Endothelial cell of umbilical vein (primary cell): ENCODE results near the gene FZD7. TPM values are rescaled to one million over a fixed set of nuclear protein-coding genes. Genes with fewer than 3 reads are reported as not detected.

Experiments
- BruUV-seq: library from RNA; stranded (reverse); fragments of 400-500 nt; replicated peaks from 2 replicates; lab custom pipeline; 2021; lab: Mats Ljungman, UMichigan
- CTCF ChIA-PET: fragments of 300-600, 350-600 bp; sonication (Branson Sonifier 250); formaldehyde crosslinking; loops from one replicate; lab custom pipeline; 2021; ENCODE audit warnings: antibody characterized with exemption, inconsistent platforms; lab: Charles Lee
- POLR2A ChIA-PET: fragments of 300-600, 350-600 bp; sonication (Branson Sonifier 250); formaldehyde crosslinking; loops from one replicate; lab custom pipeline; 2021; ENCODE audit warnings: antibody characterized with exemption, inconsistent platforms; lab: Charles Lee
- DNase-seq: peaks from one replicate; pipeline ENCODE4 v3.0.0-alpha.2; 2011; ENCODE audit warnings: low read depth, low spot score
- FAIRE-seq: peaks from 2 replicates; lab custom pipeline; 2011; peaks lifted over from hg19 to GRCh38; lab: Jason Lieb, UNC
- H2AFZ ChIP-seq: 2 replicates; pipeline ENCODE4 v1.6.0; 2012; ENCODE audit warnings: low read depth, low read length, control low read depth, inconsistent platforms
- H3K27ac ChIP-seq: 2 replicates; pipeline ENCODE4 v1.5.1; 2011; ENCODE audit warnings: low read depth, mild to moderate bottlenecking, control low read depth, low read length, moderate library complexity; ENCODE audit not compliant: insufficient read depth
- H3K27me3 ChIP-seq, 2 experiments: 2 replicates each; pipeline versions ENCODE4 v1.6.0 to v1.6.1; 2011; ENCODE audit warnings: low read length in 2 of 2, mixed read lengths in 1 of 2; ENCODE audit not compliant: control insufficient read depth in 2 of 2, insufficient read depth in 2 of 2
- H3K36me3 ChIP-seq, 2 experiments: 2 replicates in 1 of 2; 3 replicates in 1 of 2; pipeline ENCODE4 v1.5.1; 2011; ENCODE audit warnings: low read length in 2 of 2, mild to moderate bottlenecking in 1 of 2, moderate library complexity in 1 of 2; ENCODE audit not compliant: control insufficient read depth in 2 of 2, insufficient read depth in 2 of 2; ENCODE audit errors: extremely low read depth in 1 of 2
- H3K4me1 ChIP-seq: 3 replicates; pipeline ENCODE4 v1.5.1; 2011; ENCODE audit warnings: mild to moderate bottlenecking, low read length; ENCODE audit not compliant: control insufficient read depth, insufficient read depth; ENCODE audit errors: extremely low read depth
- H3K4me2 ChIP-seq: 2 replicates; pipeline ENCODE4 v1.6.1; 2011; ENCODE audit warnings: low read length, control low read depth, mixed read lengths; ENCODE audit not compliant: insufficient read depth
- H3K4me3 ChIP-seq, 3 experiments: fragments of 200-600 bp in 1 of 3; sonication (generic), shearing (Covaris generic) in 1 of 3; replicated peaks in 1 of 3; 2 replicates each; pipeline ENCODE4 v1.5.1; 2011 to 2016; ENCODE audit warnings: control low read depth in 3 of 3, low read length in 3 of 3, mild to moderate bottlenecking in 2 of 3, inconsistent platforms in 1 of 3, low read depth in 1 of 3, moderate library complexity in 1 of 3; ENCODE audit not compliant: insufficient read depth in 1 of 3
- H3K79me2 ChIP-seq: 2 replicates; pipeline ENCODE4 v1.6.0; 2012; ENCODE audit warnings: low read length, inconsistent platforms; ENCODE audit not compliant: control insufficient read depth, insufficient read depth
- H3K9ac ChIP-seq: replicated peaks from 2 replicates; pipeline ENCODE3; 2011; ENCODE audit warnings: low read length, control low read depth; ENCODE audit not compliant: insufficient read depth; ENCODE audit errors: extremely low read depth
- H3K9me1 ChIP-seq: replicated peaks from 3 replicates; pipeline ENCODE4 v1.6.0; 2011; ENCODE audit warnings: mild to moderate bottlenecking, low read length; ENCODE audit not compliant: control insufficient read depth, insufficient read depth; ENCODE audit errors: extremely low read depth
- H3K9me3 ChIP-seq: replicated peaks from 2 replicates; pipeline ENCODE4 v1.5.1; 2012; ENCODE audit warnings: low read length, inconsistent platforms; ENCODE audit not compliant: control insufficient read depth, insufficient read depth
- H4K20me1 ChIP-seq: replicated peaks from 2 replicates; pipeline ENCODE3; 2011; ENCODE audit warnings: mild to moderate bottlenecking, low read length; ENCODE audit not compliant: control insufficient read depth, insufficient read depth; ENCODE audit errors: extremely low read depth
- EZH2 ChIP-seq: IDR thresholded peaks from 2 replicates; pipeline ENCODE4 v1.6.1; 2012; ENCODE audit warnings: borderline replicate concordance, low read depth, mild to moderate bottlenecking, moderate library complexity, low read length, inconsistent platforms; ENCODE audit not compliant: severe bottlenecking
- FOS ChIP-seq: IDR thresholded peaks from 2 replicates; pipeline ENCODE4 v1.6.1; 2011; ENCODE audit warnings: mild to moderate bottlenecking, low read length, moderate library complexity, borderline replicate concordance; ENCODE audit not compliant: insufficient read depth
- GATA2 ChIP-seq: IDR thresholded peaks from 2 replicates; pipeline ENCODE4 v1.7.0; 2011; ENCODE audit warnings: low read depth, mild to moderate bottlenecking, moderate library complexity, mixed read lengths, low read length; ENCODE audit not compliant: insufficient read length, insufficient read depth
- JUN ChIP-seq: IDR thresholded peaks from 2 replicates; pipeline ENCODE4 v1.6.1; 2011; ENCODE audit warnings: borderline replicate concordance, low read depth; ENCODE audit not compliant: insufficient read length, insufficient read depth
- MYC ChIP-seq: IDR thresholded peaks from one replicate; pipeline ENCODE4 v1.6.1; 2011; ENCODE audit warnings: mild to moderate bottlenecking, low read depth, low read length
- POLR2A ChIP-seq: IDR thresholded peaks from 2 replicates; pipeline ENCODE4 v1.6.1; 2012; ENCODE audit warnings: low read depth, mild to moderate bottlenecking, control low read depth, low read length
- POLR2AphosphoS5 ChIP-seq: IDR thresholded peaks from 2 replicates; pipeline ENCODE4 v1.6.1; 2012; ENCODE audit warnings: low read depth, mild to moderate bottlenecking, control low read depth, low read length, moderate library complexity; ENCODE audit not compliant: insufficient read depth
- dilution Hi-C: fragments of 300-500 bp; cut with MboI; formaldehyde crosslinking; loops from one replicate; pipeline ENCODE4 v1.15.0; 2019; ENCODE audit warnings: low sequenced_read_pairs; ENCODE audit not compliant: extremely low pct_ligation_motif_present
- intact Hi-C: fragments of 100-400 bp; cut with micrococcal nuclease; formaldehyde crosslinking; loops from one replicate; pipeline ENCODE4 v1.10.0; 2022
- polyA plus RNA-seq, 4 experiments: library from polyadenylated mRNA; depleted of rRNA in 3 of 4; stranded (reverse) in 3 of 4; unstranded in 1 of 4; fragments of >200 nt; gene quantifications; 2 replicates each; pipeline versions ENCODE4 v1.2.1 to v1.2.3, GENCODE V29; 2011 to 2012; ENCODE audit warnings: missing spikeins in 1 of 4
- total RNA-seq: library from RNA; stranded (reverse); gene quantifications from 2 replicates; pipeline ENCODE4 v1.2.3, GENCODE V29; 2021
- TF ChIP-seq, protein P1 (sequence below), 2 donors: IDR thresholded peaks; 1 replicate in 1 of 2; 2 replicates in 1 of 2; pipeline ENCODE4 v1.5.1; 2011; ENCODE audit warnings: low read length in 2 of 2, mild to moderate bottlenecking in 2 of 2, moderate library complexity in 2 of 2, control low read depth in 1 of 2, inconsistent platforms in 1 of 2, low read depth in 1 of 2; ENCODE audit not compliant: insufficient read depth in 1 of 2; ENCODE audit errors: extremely low read depth in 1 of 2
- TF ChIP-seq, protein P2 (sequence below): IDR thresholded peaks from 2 replicates; pipeline ENCODE4 v1.6.1; 2011; ENCODE audit not compliant: insufficient read depth, insufficient read length

Gene FZD7
- total and polyA plus RNA-seq, 2 donors (not counting 3 experiments of a cell fraction or from before 2014, with no cell fraction given): 0.15 to 0.29 TPM

DNA sequence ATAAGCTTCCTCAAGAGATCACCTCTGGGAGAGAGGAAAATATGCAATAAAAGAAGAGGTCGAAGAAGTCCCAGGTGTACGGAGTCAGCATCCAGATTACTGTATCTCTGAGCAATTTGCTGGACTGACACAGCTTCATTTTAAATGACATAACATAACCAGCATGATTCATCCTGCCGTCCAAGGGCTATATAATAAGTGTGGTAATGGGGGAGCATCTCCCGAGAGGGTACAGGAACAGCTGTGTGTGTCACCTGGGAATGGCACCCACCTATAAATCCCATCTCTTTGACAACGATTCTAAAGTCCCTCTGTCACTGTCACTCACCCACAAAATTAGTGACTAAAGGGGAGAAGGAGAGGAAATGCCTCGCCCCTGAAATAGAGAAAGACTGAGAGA is 19.3 kb upstream of the FZD7 start:
- ChIA-PET CTCF (interaction anchor here (1.4 kb wide), 1 partner anchor 17 kb away, joined by 4 read pairs; no protein-coding TSS in a partner anchor), POLR2A (no interaction called here)
- intact Hi-C loops (no loop called here), dilution Hi-C loops (no loop called here)
- TF ChIP-seq POLR2AphosphoS5: no peak
- TF ChIP-seq, protein P1, sequence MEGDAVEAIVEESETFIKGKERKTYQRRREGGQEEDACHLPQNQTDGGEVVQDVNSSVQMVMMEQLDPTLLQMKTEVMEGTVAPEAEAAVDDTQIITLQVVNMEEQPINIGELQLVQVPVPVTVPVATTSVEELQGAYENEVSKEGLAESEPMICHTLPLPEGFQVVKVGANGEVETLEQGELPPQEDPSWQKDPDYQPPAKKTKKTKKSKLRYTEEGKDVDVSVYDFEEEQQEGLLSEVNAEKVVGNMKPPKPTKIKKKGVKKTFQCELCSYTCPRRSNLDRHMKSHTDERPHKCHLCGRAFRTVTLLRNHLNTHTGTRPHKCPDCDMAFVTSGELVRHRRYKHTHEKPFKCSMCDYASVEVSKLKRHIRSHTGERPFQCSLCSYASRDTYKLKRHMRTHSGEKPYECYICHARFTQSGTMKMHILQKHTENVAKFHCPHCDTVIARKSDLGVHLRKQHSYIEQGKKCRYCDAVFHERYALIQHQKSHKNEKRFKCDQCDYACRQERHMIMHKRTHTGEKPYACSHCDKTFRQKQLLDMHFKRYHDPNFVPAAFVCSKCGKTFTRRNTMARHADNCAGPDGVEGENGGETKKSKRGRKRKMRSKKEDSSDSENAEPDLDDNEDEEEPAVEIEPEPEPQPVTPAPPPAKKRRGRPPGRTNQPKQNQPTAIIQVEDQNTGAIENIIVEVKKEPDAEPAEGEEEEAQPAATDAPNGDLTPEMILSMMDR (IDR thresholded peaks at IDR 0.05; ENCODE audit: extremely low read depth in 1 of 2, insufficient read depth in 1 of 2, low read depth in 1 of 2, low read length in 2 of 2): no peak
- TF ChIP-seq FOS: no peak
- TF ChIP-seq MYC: no peak
- no peak for TF ChIP-seq EZH2
- TF ChIP-seq GATA2: no peak
- no peak for TF ChIP-seq JUN
- no peak for TF ChIP-seq POLR2A
- TF ChIP-seq, protein P2, sequence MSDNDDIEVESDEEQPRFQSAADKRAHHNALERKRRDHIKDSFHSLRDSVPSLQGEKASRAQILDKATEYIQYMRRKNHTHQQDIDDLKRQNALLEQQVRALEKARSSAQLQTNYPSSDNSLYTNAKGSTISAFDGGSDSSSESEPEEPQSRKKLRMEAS: no peak
- Histone ChIP-seq H3K36me3 (no peaks in the 10 kb centered on the region), H3K79me2 (no peaks in the 10 kb centered on the region), H3K4me2 (no peak overlapping the region), H3K4me3 (no peak overlapping the region), H3K9ac (no peak overlapping the region), H2AFZ (no peak overlapping the region), H4K20me1 (no peaks in the 10 kb centered on the region), H3K4me1 (no peaks in the 10 kb centered on the region), H3K9me3 (no peaks in the 10 kb centered on the region), H3K27ac (no peak overlapping the region), H3K9me1 (no peaks in the 10 kb centered on the region), H3K27me3 (peaks cover 14 to 20% of the 10 kb centered on the region in 2 experiments)
- DNase-seq (no peak), FAIRE-seq (no peak)
- no TSS peak for BruUV-seq
